Liver (tissue), 3 donors: ENCODE measurements around the gene FOXI1.

Experiments used
- FOXA1 ChIP-seq: IDR thresholded peaks from 2 replicates; pipeline ENCODE4 v1.6.1; 2016; ENCODE audit warnings: antibody characterized with exemption
- GABPA ChIP-seq, 2 donors: IDR thresholded peaks in 1 of 2; conservative IDR thresholded peaks in 1 of 2; 2 replicates each; pipeline ENCODE4 v1.6.1; 2016; ENCODE audit warnings: antibody characterized with exemption in 2 of 2, mild to moderate bottlenecking in 1 of 2, moderate library complexity in 1 of 2
- HNF4G ChIP-seq: IDR thresholded peaks from 2 replicates; pipeline ENCODE4 v1.6.1; 2016; ENCODE audit warnings: antibody characterized with exemption
- JUND ChIP-seq, 2 donors: IDR thresholded peaks; 2 replicates each; pipeline ENCODE4 v1.6.1; 2016; ENCODE audit warnings: antibody characterized with exemption in 2 of 2
- RAD21 ChIP-seq, 2 donors: IDR thresholded peaks; 2 replicates each; pipeline ENCODE4 v1.6.1; 2016; ENCODE audit warnings: antibody characterized with exemption in 2 of 2, mild to moderate bottlenecking in 2 of 2
- RXRA ChIP-seq, 2 donors: IDR thresholded peaks; 2 replicates each; pipeline ENCODE4 v1.6.1; 2017 to 2018; ENCODE audit warnings: antibody characterized with exemption in 2 of 2, mild to moderate bottlenecking in 1 of 2
- SP1 ChIP-seq: IDR thresholded peaks from 2 replicates; pipeline ENCODE4 v1.6.1; 2018; ENCODE audit warnings: antibody characterized with exemption, mild to moderate bottlenecking
- TAF1 ChIP-seq: conservative IDR thresholded peaks from 2 replicates; pipeline ENCODE4 v1.6.1; 2016; ENCODE audit warnings: antibody characterized with exemption, mild to moderate bottlenecking
- YY1 ChIP-seq: IDR thresholded peaks from 2 replicates; pipeline ENCODE4 v1.6.1; 2016; ENCODE audit warnings: antibody characterized with exemption, mild to moderate bottlenecking
- TF ChIP-seq, protein P1 (sequence below): fragments of 150-350 bp; IDR thresholded peaks from 2 replicates; pipeline ENCODE4 v1.5.1; 2017; ENCODE audit warnings: improper control_type of control experiment, low read depth, low read length; ENCODE audit not compliant: missing input control
- TF ChIP-seq, protein P2 (sequence below): IDR thresholded peaks from 2 replicates; pipeline ENCODE4 v1.6.1; 2016; ENCODE audit warnings: antibody characterized with exemption
- TF ChIP-seq, protein P3 (sequence below): IDR thresholded peaks from 2 replicates; pipeline ENCODE4 v1.6.1; 2016; ENCODE audit warnings: antibody characterized with exemption
- TF ChIP-seq, protein P4 (sequence below): IDR thresholded peaks from 2 replicates; pipeline ENCODE4 v1.6.1; 2016; ENCODE audit warnings: antibody characterized with exemption, mild to moderate bottlenecking
- TF ChIP-seq, protein P5 (sequence below): IDR thresholded peaks from 2 replicates; pipeline ENCODE4 v1.6.1; 2016; ENCODE audit warnings: antibody characterized with exemption
- donor health status: healthy.
- donor health status: healthy.

DNA sequence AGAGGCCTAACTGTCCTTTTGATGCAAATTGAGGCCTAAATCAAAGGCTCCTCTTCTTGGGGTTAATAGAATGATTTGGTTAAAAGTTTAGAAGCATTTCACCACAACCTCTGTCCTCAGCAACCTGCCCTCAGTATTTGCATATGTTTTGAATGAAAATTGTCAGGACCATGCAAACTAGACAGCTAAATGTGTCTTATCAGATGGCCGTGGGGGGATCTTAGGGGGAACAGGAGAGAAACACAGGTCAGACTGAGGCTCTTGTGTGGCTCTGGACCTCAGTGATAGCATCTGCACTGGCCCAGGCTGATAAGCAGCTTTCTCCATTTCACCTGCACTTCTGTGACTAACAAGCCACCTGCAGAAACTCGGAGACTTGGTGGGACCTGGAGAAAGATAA, 49.0 kb downstream of the FOXI1 start:
- TF ChIP-seq, protein P1, sequence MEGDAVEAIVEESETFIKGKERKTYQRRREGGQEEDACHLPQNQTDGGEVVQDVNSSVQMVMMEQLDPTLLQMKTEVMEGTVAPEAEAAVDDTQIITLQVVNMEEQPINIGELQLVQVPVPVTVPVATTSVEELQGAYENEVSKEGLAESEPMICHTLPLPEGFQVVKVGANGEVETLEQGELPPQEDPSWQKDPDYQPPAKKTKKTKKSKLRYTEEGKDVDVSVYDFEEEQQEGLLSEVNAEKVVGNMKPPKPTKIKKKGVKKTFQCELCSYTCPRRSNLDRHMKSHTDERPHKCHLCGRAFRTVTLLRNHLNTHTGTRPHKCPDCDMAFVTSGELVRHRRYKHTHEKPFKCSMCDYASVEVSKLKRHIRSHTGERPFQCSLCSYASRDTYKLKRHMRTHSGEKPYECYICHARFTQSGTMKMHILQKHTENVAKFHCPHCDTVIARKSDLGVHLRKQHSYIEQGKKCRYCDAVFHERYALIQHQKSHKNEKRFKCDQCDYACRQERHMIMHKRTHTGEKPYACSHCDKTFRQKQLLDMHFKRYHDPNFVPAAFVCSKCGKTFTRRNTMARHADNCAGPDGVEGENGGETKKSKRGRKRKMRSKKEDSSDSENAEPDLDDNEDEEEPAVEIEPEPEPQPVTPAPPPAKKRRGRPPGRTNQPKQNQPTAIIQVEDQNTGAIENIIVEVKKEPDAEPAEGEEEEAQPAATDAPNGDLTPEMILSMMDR: no peak
- TF ChIP-seq TAF1 (no peak), YY1 (no peak), RAD21 (IDR thresholded peaks at IDR 0.05) (no peak), GABPA (IDR thresholded peaks at IDR 0.05 in 1 of 2, conservative IDR thresholded peaks at IDR 0.05 in 1 of 2) (no peak), RXRA (IDR thresholded peaks at IDR 0.05) (no peak), FOXA1 (no peak), SP1 (no peak), HNF4G (no peak), JUND (IDR thresholded peaks at IDR 0.05) (no peak)
- TF ChIP-seq, protein P2, sequence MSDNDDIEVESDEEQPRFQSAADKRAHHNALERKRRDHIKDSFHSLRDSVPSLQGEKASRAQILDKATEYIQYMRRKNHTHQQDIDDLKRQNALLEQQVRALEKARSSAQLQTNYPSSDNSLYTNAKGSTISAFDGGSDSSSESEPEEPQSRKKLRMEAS: no peak
- TF ChIP-seq, protein P3, sequence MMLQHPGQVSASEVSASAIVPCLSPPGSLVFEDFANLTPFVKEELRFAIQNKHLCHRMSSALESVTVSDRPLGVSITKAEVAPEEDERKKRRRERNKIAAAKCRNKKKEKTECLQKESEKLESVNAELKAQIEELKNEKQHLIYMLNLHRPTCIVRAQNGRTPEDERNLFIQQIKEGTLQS: no peak
- TF ChIP-seq, protein P4, sequence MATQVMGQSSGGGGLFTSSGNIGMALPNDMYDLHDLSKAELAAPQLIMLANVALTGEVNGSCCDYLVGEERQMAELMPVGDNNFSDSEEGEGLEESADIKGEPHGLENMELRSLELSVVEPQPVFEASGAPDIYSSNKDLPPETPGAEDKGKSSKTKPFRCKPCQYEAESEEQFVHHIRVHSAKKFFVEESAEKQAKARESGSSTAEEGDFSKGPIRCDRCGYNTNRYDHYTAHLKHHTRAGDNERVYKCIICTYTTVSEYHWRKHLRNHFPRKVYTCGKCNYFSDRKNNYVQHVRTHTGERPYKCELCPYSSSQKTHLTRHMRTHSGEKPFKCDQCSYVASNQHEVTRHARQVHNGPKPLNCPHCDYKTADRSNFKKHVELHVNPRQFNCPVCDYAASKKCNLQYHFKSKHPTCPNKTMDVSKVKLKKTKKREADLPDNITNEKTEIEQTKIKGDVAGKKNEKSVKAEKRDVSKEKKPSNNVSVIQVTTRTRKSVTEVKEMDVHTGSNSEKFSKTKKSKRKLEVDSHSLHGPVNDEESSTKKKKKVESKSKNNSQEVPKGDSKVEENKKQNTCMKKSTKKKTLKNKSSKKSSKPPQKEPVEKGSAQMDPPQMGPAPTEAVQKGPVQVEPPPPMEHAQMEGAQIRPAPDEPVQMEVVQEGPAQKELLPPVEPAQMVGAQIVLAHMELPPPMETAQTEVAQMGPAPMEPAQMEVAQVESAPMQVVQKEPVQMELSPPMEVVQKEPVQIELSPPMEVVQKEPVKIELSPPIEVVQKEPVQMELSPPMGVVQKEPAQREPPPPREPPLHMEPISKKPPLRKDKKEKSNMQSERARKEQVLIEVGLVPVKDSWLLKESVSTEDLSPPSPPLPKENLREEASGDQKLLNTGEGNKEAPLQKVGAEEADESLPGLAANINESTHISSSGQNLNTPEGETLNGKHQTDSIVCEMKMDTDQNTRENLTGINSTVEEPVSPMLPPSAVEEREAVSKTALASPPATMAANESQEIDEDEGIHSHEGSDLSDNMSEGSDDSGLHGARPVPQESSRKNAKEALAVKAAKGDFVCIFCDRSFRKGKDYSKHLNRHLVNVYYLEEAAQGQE: no peak
- TF ChIP-seq, protein P5, sequence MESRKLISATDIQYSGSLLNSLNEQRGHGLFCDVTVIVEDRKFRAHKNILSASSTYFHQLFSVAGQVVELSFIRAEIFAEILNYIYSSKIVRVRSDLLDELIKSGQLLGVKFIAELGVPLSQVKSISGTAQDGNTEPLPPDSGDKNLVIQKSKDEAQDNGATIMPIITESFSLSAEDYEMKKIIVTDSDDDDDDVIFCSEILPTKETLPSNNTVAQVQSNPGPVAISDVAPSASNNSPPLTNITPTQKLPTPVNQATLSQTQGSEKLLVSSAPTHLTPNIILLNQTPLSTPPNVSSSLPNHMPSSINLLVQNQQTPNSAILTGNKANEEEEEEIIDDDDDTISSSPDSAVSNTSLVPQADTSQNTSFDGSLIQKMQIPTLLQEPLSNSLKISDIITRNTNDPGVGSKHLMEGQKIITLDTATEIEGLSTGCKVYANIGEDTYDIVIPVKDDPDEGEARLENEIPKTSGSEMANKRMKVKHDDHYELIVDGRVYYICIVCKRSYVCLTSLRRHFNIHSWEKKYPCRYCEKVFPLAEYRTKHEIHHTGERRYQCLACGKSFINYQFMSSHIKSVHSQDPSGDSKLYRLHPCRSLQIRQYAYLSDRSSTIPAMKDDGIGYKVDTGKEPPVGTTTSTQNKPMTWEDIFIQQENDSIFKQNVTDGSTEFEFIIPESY: no peak
